Measurements from ENCODE around the gene CAPN8.

GRCh38 chr1:223652436-223652941, 13.0 kb downstream of the CAPN8 start:
- peak; percentile 8 for TF ChIP-seq EZH2 (IDR thresholded peaks at IDR 0.05; ENCODE audit: borderline replicate concordance, low read depth, low read length, severe bottlenecking)
- TF ChIP-seq CTCF (IDR thresholded peaks at IDR 0.05; ENCODE audit: borderline replicate concordance, extremely low read depth, low read length, poor library complexity, severe bottlenecking) = no peak

Measured in DND-41 (cell line).